Stomach (tissue), 9 donors: Measurements from ENCODE around the gene BOLA1. TPM values are rescaled to one million over a fixed set of nuclear protein-coding genes. Genes with fewer than 3 reads are reported as not detected.

ENCODE experiments used
- DNase-seq, 2 donors: peaks; one replicate each; pipeline versions ENCODE4 v3.0.0 to v3.0.0-alpha.2; 2013 to 2019
- H3K27ac ChIP-seq, 5 donors: fragments of 200-600 bp in 4 of 5; sonication (generic) in 4 of 5; one replicate each; pipeline ENCODE4 v1.5.1; 2013 to 2019; ENCODE audit warnings: mild to moderate bottlenecking in 1 of 5, moderate library complexity in 1 of 5
- H3K27me3 ChIP-seq, 3 donors: fragments of 200-600 bp; sonication (generic); one replicate each; pipeline ENCODE4 v1.5.1; 2017 to 2019; ENCODE audit warnings: mixed run types in 1 of 3
- H3K36me3 ChIP-seq, 4 donors: fragments of 200-600 bp; sonication (generic); 1 replicate in 3 of 4; 2 replicates in 1 of 4; pipeline ENCODE4 v1.5.1; 2016 to 2019
- H3K4me1 ChIP-seq, 4 donors: fragments of 200-600 bp; sonication (generic); one replicate each; pipeline ENCODE4 v1.5.1; 2016 to 2019
- H3K4me3 ChIP-seq, 4 donors: fragments of 200-600 bp; sonication (generic) in 3 of 4; one replicate each; pipeline ENCODE4 v1.5.1; 2016 to 2019; ENCODE audit warnings: mild to moderate bottlenecking in 1 of 4
- H3K9me3 ChIP-seq, 4 donors: fragments of 200-600 bp; sonication (generic); one replicate each; pipeline ENCODE4 v1.5.1; 2016 to 2019
- CTCF ChIP-seq, 7 experiments: fragments of 450-650 bp in 4 of 7; fragments of 200-600 bp in 3 of 7; sonication (generic) in 3 of 7; IDR thresholded peaks; one replicate each; pipeline ENCODE4 v1.5.1; 2016 to 2019; ENCODE audit warnings: antibody characterized with exemption in 7 of 7, control low read depth in 2 of 7, mild to moderate bottlenecking in 1 of 7
- EP300 ChIP-seq: sonication (generic); formaldehyde crosslinking; IDR thresholded peaks from one replicate; pipeline ENCODE4 v1.6.1; 2017; ENCODE audit warnings: antibody characterized with exemption
- POLR2A ChIP-seq, 4 donors: fragments of 450-650 bp; IDR thresholded peaks; one replicate each; pipeline ENCODE4 v1.6.1; 2016; ENCODE audit warnings: antibody characterized with exemption in 4 of 4, control low read depth in 2 of 4, mild to moderate bottlenecking in 1 of 4, moderate library complexity in 1 of 4
- POLR2AphosphoS5 ChIP-seq, 3 donors: sonication (generic); formaldehyde crosslinking; IDR thresholded peaks; one replicate each; pipeline ENCODE4 v1.6.1; 2016; ENCODE audit warnings: antibody characterized with exemption in 3 of 3
- WGBS, 5 donors: extraction: QIAGEN DNeasy Blood & Tissue Kit in 3 of 5; methylation state at CpG; one replicate each; pipeline versions ENCODE4 v1.1.5 to v1.1.7; 2013 to 2018; 5-methylcytosine and 5-hydroxymethylcytosine counted together
- intact Hi-C: fragments of 100-400 bp; cut with DNase I; formaldehyde crosslinking; loops from one replicate; pipeline ENCODE4 v1.15.1; 2023; ENCODE audit warnings: low total_unique reads
- polyA plus RNA-seq, 3 donors: library from polyadenylated mRNA; stranded (reverse); fragments of 200-250 nt; gene quantifications; one replicate each; pipeline ENCODE4 v1.2.3, GENCODE V29; 2013
- total RNA-seq, 5 donors: library from RNA; depleted of rRNA; stranded (reverse); fragments of >200 nt; gene quantifications; one replicate each; pipeline versions ENCODE4 v1.1.0 to v1.2.3, GENCODE V29; 2014 to 2016
- donor health status: healthy with polysubstance abuse.
- donor health status: Bipolar disorder and iron deficiency.
- donor health status: healthy.

BOLA1 gene
- total and polyA plus RNA-seq, 8 donors: 2.9 to 48.7 (median 24.4) TPM

- TF ChIP-seq CTCF (IDR thresholded peaks at IDR 0.05) (no peak), POLR2A (IDR thresholded peaks at IDR 0.05) (no peak), EP300 (no peak), POLR2AphosphoS5 (IDR thresholded peaks at IDR 0.05) (no peak)
- peak; percentile 29 to 80 for DNase-seq
- Histone ChIP-seq H3K9me3 (no peaks in the 10 kb centered on the region), H3K36me3 (peaks cover 4 to 17% (median 16%) of the 10 kb centered on the region in 4 donors), H3K4me1 (peaks cover 9 to 27% (median 17%) of the 10 kb centered on the region in 4 donors), H3K27ac (peak within 1 kb of the TSS in 1 of 5 donors; percentile 47), H3K4me3 (peak within 1 kb of the TSS; percentile 46 to 49 (median 47)), H3K27me3 (peaks cover 0 to 21% (median 15%) of the 10 kb centered on the region in 3 donors)
- WGBS, 5 donors: 1 to 6% (median 3%) methylated on average over 11 to 24 of the region's 24 CpGs
- intact Hi-C loops: no loop called here
Observed at GRCh38 chr1:149917571-149918144, 18.3 kb downstream of the BOLA1 start, which contains the start of gene SV2A. Gene SV2A, minus strand, starts transcription at chr1:149917844. Its CDS starts 4,004 bp downstream, at chr1:149913840.

- Histone ChIP-seq H3K4me3 (no peak overlapping the region), H3K9me3 (no peaks in the 10 kb centered on the region), H3K36me3 (peaks cover 43 to 55% (median 52%) of the 10 kb centered on the region in 4 donors), H3K4me1 (peaks cover 16 to 39% (median 31%) of the 10 kb centered on the region in 4 donors), H3K27me3 (no peaks in the 10 kb centered on the region), H3K27ac (no peak overlapping the region)
- no peak for DNase-seq
- TF ChIP-seq EP300 (no peak), POLR2AphosphoS5 (IDR thresholded peaks at IDR 0.05) (no peak), POLR2A (IDR thresholded peaks at IDR 0.05) (no peak)
- WGBS, 5 donors: 85 to 93% (median 87%) methylated on average over 10 of the region's 10 CpGs
- intact Hi-C loops: no loop called here
Observed at GRCh38 chr1:149923626-149924025, 24.3 kb downstream of the BOLA1 start.

- Histone ChIP-seq H3K36me3 (peaks cover 43 to 66% (median 55%) of the 10 kb centered on the region in 4 donors), H3K4me3 (no peak overlapping the region), H3K27me3 (no peaks in the 10 kb centered on the region), H3K4me1 (peaks cover 16 to 44% (median 35%) of the 10 kb centered on the region in 4 donors), H3K9me3 (no peaks in the 10 kb centered on the region), H3K27ac (no peak overlapping the region)
- intact Hi-C loops: no loop called here
- TF ChIP-seq EP300: no peak
- no peak for TF ChIP-seq POLR2AphosphoS5 (IDR thresholded peaks at IDR 0.05)
- TF ChIP-seq POLR2A (IDR thresholded peaks at IDR 0.05): no peak
- no peak for TF ChIP-seq CTCF (IDR thresholded peaks at IDR 0.05)
- no peak for DNase-seq
- 62 to 76% (median 74%) methylated on average over 3 of the region's 3 CpGs for WGBS, 5 donors
Observed at GRCh38 chr1:149925345-149925744, 26.0 kb downstream of the BOLA1 start.

- Histone ChIP-seq H3K27me3 (no peaks in the 10 kb centered on the region), H3K27ac (no peak overlapping the region), H3K4me3 (peak overlapping the region in 2 of 4 donors; percentile 94), H3K4me1 (peaks cover 16 to 44% (median 35%) of the 10 kb centered on the region in 4 donors), H3K9me3 (no peaks in the 10 kb centered on the region), H3K36me3 (peaks cover 43 to 70% (median 58%) of the 10 kb centered on the region in 4 donors)
- intact Hi-C loops: no loop called here
- no peak for DNase-seq
- whole genome bisulfite sequencing, 5 donors: 80 to 91% (median 83%) methylated on average over 2 of the region's 2 CpGs
- TF ChIP-seq CTCF (IDR thresholded peaks at IDR 0.05): no peak
- TF ChIP-seq POLR2A (IDR thresholded peaks at IDR 0.05): no peak
- TF ChIP-seq POLR2AphosphoS5 (IDR thresholded peaks at IDR 0.05): no peak
- no peak for TF ChIP-seq EP300
Observed at GRCh38 chr1:149925751-149926150, 26.4 kb downstream of the BOLA1 start.

GRCh38 chr1:149926296-149926695 lies 26.9 kb downstream of the BOLA1 start:
- intact Hi-C loops: no loop called here
- Histone ChIP-seq H3K4me1 (peaks cover 16 to 44% (median 35%) of the 10 kb centered on the region in 4 donors), H3K4me3 (peak overlapping the region; percentile 65 to 94 (median 94)), H3K27ac (no peak overlapping the region), H3K27me3 (no peaks in the 10 kb centered on the region), H3K36me3 (peaks cover 43 to 71% (median 60%) of the 10 kb centered on the region in 4 donors), H3K9me3 (no peaks in the 10 kb centered on the region)
- TF ChIP-seq EP300 (no peak), POLR2A (IDR thresholded peaks at IDR 0.05) (no peak), POLR2AphosphoS5 (IDR thresholded peaks at IDR 0.05) (no peak), CTCF (IDR thresholded peaks at IDR 0.05) (no peak)
- 92 to 96% (median 94%) methylated on average over 9 of the region's 9 CpGs for WGBS, 5 donors
- DNase-seq: no peak
